Subcutaneous preadipocyte (primary cell): ENCODE measurements around the gene ESD. TPM values are rescaled to one million over a fixed set of nuclear protein-coding genes. Genes with fewer than 3 reads are reported as not detected.

Experiments used
- total RNA-seq: library from RNA; depleted of rRNA; stranded (reverse); fragments of >200 nt; gene quantifications from 2 replicates; pipeline ENCODE4 v1.2.3, GENCODE V29; 2012

ESD gene, protein sequence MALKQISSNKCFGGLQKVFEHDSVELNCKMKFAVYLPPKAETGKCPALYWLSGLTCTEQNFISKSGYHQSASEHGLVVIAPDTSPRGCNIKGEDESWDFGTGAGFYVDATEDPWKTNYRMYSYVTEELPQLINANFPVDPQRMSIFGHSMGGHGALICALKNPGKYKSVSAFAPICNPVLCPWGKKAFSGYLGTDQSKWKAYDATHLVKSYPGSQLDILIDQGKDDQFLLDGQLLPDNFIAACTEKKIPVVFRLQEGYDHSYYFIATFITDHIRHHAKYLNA
- total RNA-seq: 128 and 135 TPM in 2 replicates

DNA sequence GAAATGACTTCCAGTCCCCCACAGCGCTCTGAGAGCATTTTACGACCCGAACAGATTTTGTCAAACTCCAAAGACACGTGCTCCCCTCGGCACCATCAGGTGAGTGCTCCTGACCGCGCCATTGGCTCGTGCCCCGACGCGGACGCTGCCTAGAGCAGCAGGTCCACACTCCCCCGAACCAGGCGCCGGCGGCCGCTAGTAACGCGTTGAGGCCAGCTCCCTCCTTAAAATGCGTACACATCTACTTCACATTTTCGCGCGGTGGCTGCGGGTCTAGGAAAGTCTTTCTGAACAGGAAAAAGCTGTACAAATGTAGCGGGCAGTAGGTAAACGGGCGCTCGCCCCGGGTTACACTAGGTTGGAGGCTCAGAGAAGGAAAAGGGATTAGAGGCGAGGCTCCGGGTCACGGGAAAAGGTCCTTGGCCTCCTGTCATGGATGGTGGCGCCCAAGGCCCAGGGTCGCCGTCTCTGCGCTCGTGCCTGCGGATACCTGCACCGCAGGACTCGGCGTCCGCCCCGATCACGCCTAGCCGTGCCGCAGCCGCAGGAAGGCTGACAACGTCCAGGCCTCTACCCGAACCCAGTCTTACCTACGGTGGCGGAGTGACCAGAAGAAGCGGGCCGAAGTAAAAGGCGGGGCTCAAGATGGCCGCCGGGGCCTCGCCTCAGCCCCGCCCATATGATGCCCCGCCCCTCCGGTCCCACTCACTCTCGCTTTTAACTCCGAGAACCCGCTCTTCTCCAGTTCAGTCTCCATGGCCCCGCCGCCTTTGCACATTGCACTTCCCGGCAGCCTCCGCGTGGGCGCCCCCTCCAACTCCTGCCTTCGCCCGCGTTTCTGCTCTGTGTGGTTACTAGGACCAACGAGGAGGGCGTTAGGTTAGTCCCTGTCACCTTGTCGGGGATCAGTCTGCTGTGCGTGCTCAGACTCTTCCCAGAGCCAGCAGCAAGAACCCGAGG is at the start of gene ESD:
TSS of gene ESD (minus strand) at position 647 of the 960 bp plus-strand sequence. CDS start 5,748 bp downstream, outside the sequence.

Other genes with a start within 250 kb of the ESD start
- 7.7 and 9.4 TPM in 2 replicates for gene LRCH1, start 244.0 kb downstream of the ESD start, total RNA-seq
- under 0.01 and 0.37 TPM in 2 replicates for gene HTR2A, start 99.9 kb upstream of the ESD start, total RNA-seq